ENCODE measurements around the gene ISG20.

ISG20 gene

GRCh38 chr15:88695101-88695500 is 56.3 kb downstream of the ISG20 start:
- DNase-seq: no peak

GRCh38 chr15:88695691-88696251 is 57.0 kb downstream of the ISG20 start:
- DNase-seq: peak; percentile 23

GRCh38 chr15:88696254-88696653 is 57.4 kb downstream of the ISG20 start:
- DNase-seq: no peak

GRCh38 chr15:88697276-88697675 is 58.5 kb downstream of the ISG20 start:
- no peak for DNase-seq

GRCh38 chr15:88699861-88700260 is 61.0 kb downstream of the ISG20 start:
- no peak for DNase-seq

GRCh38 chr15:88700716-88701115 is 61.9 kb downstream of the ISG20 start:
- no peak for DNase-seq

- no peak for DNase-seq
Measured at GRCh38 chr15:88701561-88702095, 62.8 kb downstream of the ISG20 start.

DNA sequence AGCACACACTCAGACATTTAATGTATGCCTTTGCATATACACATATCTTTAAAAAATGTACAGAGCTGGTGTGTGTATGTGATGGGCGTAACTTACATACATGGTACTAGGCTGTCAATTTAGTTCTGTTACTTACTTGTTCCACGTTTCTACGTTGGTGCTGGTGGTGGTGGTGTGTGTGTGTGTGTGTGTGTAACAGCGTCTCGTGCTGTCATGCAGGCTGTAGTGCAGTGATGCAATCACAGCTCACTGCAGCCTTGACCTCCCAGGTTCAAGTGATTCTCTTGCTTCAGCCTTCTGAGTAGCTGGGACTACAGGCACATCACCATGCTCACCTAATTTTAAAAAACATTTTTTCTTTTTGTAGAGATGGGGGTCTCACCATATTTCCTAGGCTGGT is 64.2 kb downstream of the ISG20 start:
- no peak for DNase-seq

DNA sequence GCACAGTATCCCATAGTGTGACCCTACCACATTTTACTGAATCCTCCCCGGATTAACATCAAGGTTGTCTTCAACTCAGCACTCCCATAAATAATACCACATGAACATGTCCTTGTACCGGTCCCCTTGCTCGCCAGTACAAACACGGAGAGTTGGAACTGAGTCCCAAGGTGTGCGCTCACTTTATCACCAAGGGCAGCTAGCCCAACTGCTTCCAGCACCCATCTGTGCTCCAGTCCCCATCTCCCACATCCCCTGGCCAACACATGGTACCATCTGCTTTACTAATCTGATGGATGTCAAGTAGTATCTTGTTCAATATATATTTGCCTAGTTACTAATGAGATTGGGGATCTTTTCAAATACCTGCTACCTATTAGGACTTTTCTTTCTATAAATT is 64.7 kb downstream of the ISG20 start:
- no peak for DNase-seq

GRCh38 chr15:88704791-88705768 is 66.3 kb downstream of the ISG20 start:
- DNase-seq: peak; percentile 63

DNA sequence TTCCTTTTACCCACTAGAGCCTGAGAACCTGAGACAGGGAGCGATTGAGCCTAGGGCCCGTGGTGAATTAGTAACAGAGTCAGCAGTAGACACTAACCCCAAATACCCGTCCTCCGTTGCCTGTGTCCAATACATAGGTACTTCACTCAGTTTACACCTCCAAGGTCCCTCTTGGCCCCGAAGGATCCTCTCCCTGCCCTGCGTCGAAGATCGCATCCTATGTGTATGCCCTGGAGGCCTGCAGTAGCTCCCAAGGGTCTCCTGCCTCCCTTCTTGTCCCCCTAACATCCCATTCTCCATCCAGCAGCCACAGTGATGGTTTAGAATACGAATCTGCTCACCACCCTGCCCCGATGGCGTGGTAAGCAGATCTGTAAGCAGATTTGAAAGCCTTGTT is 67.0 kb downstream of the ISG20 start:
- DNase-seq: no peak

Measured in fibroblast of upper back skin (primary cell).